DND-41 (cell line): ENCODE data around the gene ATAD3C.

Experiments used
- CTCF ChIP-seq: IDR thresholded peaks from 2 replicates; pipeline ENCODE4 v1.5.1; 2012; ENCODE audit warnings: borderline replicate concordance, low read length, moderate library complexity, mild to moderate bottlenecking; ENCODE audit not compliant: poor library complexity, severe bottlenecking; ENCODE audit errors: extremely low read depth
- EZH2 ChIP-seq: IDR thresholded peaks from 3 replicates; pipeline ENCODE4 v1.6.1; 2012; ENCODE audit warnings: borderline replicate concordance, low read depth, mild to moderate bottlenecking, moderate library complexity, low read length, inconsistent platforms; ENCODE audit not compliant: severe bottlenecking

GRCh38 chr1:1415751-1416150, 33.7 kb upstream of the ATAD3C start:
- TF ChIP-seq EZH2 (no peak), CTCF (no peak)
